B cell (primary cell): ENCODE measurements around the gene NRM.
A peak's percentile ranks its signal among the peaks of the same experiment; 100 is the strongest.

ENCODE experiments used
- CTCF ChIP-seq: fragments of 200-600 bp; IDR thresholded peaks from one replicate; pipeline ENCODE4 v1.8.0; 2022; ENCODE audit warnings: antibody characterized with exemption, mild to moderate bottlenecking
- EZH2 ChIP-seq: IDR thresholded peaks from 2 replicates; pipeline ENCODE4 v1.6.1; 2012; ENCODE audit warnings: borderline replicate concordance, low read depth, mild to moderate bottlenecking, moderate library complexity, low read length; ENCODE audit not compliant: insufficient read depth, poor library complexity, severe bottlenecking

- TF ChIP-seq CTCF = peak; percentile 50
- no peak for TF ChIP-seq EZH2
Measured at GRCh38 chr6:30717129-30717844, 26.5 kb upstream of the NRM start, which contains the start of gene MDC1.
